ENCODE measurements around the gene C7orf33. TPM values are rescaled to one million over a fixed set of nuclear protein-coding genes. Genes with fewer than 3 reads are reported as not detected.

C7orf33 gene
- total and polyA plus RNA-seq, 2 of the 8 experiments (the other 6 are each of a cell fraction or from before 2014, with no cell fraction given): not detected

- FAIRE-seq: no peak
- CTCF ChIA-PET (ENCODE audit: partially characterized antibody): interaction anchor here (1.2 to 1.6 kb wide), 3 partner anchors 15 to 205 kb away, joined by 4 to 6 read pairs (median 6); no protein-coding TSS in a partner anchor
- WGBS, 2 experiments (ENCODE audit: extremely low coverage in 1 of 2, insufficient coverage in 1 of 2, insufficient read length in 1 of 2, insufficient replicate concordance in 2 of 2, low coverage in 1 of 2, low lambda C conversion rate in 2 of 2, missing lambda C conversion rate in 1 of 2): 89 to 93% methylated on average over 1 to 6 of the region's 6 CpGs
- TF ChIP-seq GTF2F1 (IDR thresholded peaks at IDR 0.05; ENCODE audit: borderline replicate concordance, low read depth, low read length) (no peak), TEAD4 (IDR thresholded peaks at IDR 0.05; ENCODE audit: low read depth, low read length) (no peak), EGR1 (IDR thresholded peaks at IDR 0.05; ENCODE audit: borderline replicate concordance, low read depth, low read length) (no peak), SIN3A (conservative IDR thresholded peaks at IDR 0.05 in 1 of 2, IDR thresholded peaks at IDR 0.05 in 1 of 2; ENCODE audit: low read depth in 1 of 2, low read length in 2 of 2) (no peak), CHD2 (IDR thresholded peaks at IDR 0.05; ENCODE audit: low read length) (no peak), CTCF (IDR thresholded peaks at IDR 0.05; ENCODE audit: control extremely low read depth in 1 of 3, insufficient read depth in 1 of 3, low read depth in 1 of 3, low read length in 3 of 3) (no peak), CBX5 (IDR thresholded peaks at IDR 0.05; ENCODE audit: low read depth, low read length) (no peak), CBX8 (IDR thresholded peaks at IDR 0.05; ENCODE audit: borderline replicate concordance, low read depth, low read length) (no peak), BRCA1 (IDR thresholded peaks at IDR 0.05; ENCODE audit: low read depth, low read length) (no peak), SP4 (IDR thresholded peaks at IDR 0.05; ENCODE audit: low read length) (no peak), SAP30 (IDR thresholded peaks at IDR 0.05; ENCODE audit: insufficient read depth, insufficient replicate concordance, low read length) (no peak), SP1 (IDR thresholded peaks at IDR 0.05; ENCODE audit: low read depth, low read length) (no peak)
These were observed 48.6 kb upstream of the C7orf33 start for GRCh38 chr7:148541891-148542504.

More at GRCh38 chr7:148541891-148542504, 48.6 kb upstream of the C7orf33 start:
- Histone ChIP-seq H3K56ac (replicated peaks; ENCODE audit: insufficient read length, low read depth, low read length) (no peak overlapping the region), H2BK5ac (ENCODE audit: low read depth, low read length) (no peak overlapping the region), H3K23ac (ENCODE audit: insufficient read length) (no peak overlapping the region), H3K4me3 (ENCODE audit: extremely low read depth in 1 of 4, insufficient read depth in 2 of 4, low read depth in 3 of 4, low read length in 4 of 4) (no peak overlapping the region), H3K36me3 (ENCODE audit: control insufficient read depth in 2 of 4, insufficient read depth in 4 of 4, low read length in 3 of 4) (no peaks in the 10 kb centered on the region), H3K4me1 (replicated peaks in 1 of 4; ENCODE audit: control insufficient read depth in 3 of 4, insufficient read depth in 4 of 4, low read length in 3 of 4) (no peaks in the 10 kb centered on the region), H2AK5ac (ENCODE audit: low read depth, low read length) (no peak overlapping the region), H2AFZ (ENCODE audit: low read length) (no peak overlapping the region), H4K91ac (replicated peaks; ENCODE audit: insufficient read length, low read length) (no peak overlapping the region), H4K5ac (ENCODE audit: insufficient read length, low read depth, low read length) (no peak overlapping the region), H3K4ac (replicated peaks; ENCODE audit: insufficient read length, low read depth, low read length) (no peak overlapping the region), H3K79me2 (ENCODE audit: control insufficient read depth in 1 of 2, insufficient read depth in 2 of 2, low read length in 2 of 2) (no peaks in the 10 kb centered on the region), H3K4me2 (ENCODE audit: insufficient read depth in 1 of 2, low read depth in 2 of 2, low read length in 2 of 2) (no peak overlapping the region), H2BK20ac (ENCODE audit: low read length) (no peak overlapping the region), H3K18ac (ENCODE audit: extremely low read depth, low read length) (no peak overlapping the region), H3K14ac (ENCODE audit: insufficient read length) (no peak overlapping the region), H3K27ac (ENCODE audit: low read depth, low read length) (no peak overlapping the region), H3K23me2 (ENCODE audit: low read depth, low read length) (no peaks in the 10 kb centered on the region; the same call in 1 of the 2 replicates), H3K9me3 (ENCODE audit: insufficient read depth in 2 of 2, low read depth in 1 of 2, low read length in 1 of 2) (no peaks in the 10 kb centered on the region), H4K20me1 (replicated peaks in 1 of 2; ENCODE audit: control insufficient read depth in 1 of 2, insufficient read depth in 2 of 2, low read length in 2 of 2) (no peaks in the 10 kb centered on the region), H3K79me1 (ENCODE audit: low read depth, low read length) (no peaks in the 10 kb centered on the region), H2BK12ac (ENCODE audit: low read depth, low read length) (no peak overlapping the region), H2BK120ac (replicated peaks; ENCODE audit: low read depth, low read length) (no peak overlapping the region), H3K27me3 (replicated peaks in 1 of 4; ENCODE audit: control insufficient read depth in 3 of 4, extremely low read depth in 1 of 4, insufficient read depth in 3 of 4, low read length in 3 of 4) (no peaks in the 10 kb centered on the region), H4K8ac (ENCODE audit: extremely low read depth, insufficient read depth, low read length) (no peak overlapping the region), H3K9ac (replicated peaks in 1 of 4; ENCODE audit: extremely low read depth in 1 of 4, low read depth in 3 of 4, low read length in 3 of 4) (no peak overlapping the region), H2BK15ac (ENCODE audit: low read length) (no peak overlapping the region)
- POLR2A ChIA-PET (ENCODE audit: partially characterized antibody): no interaction called here
- DNase-seq (ENCODE audit: low read depth in 1 of 2, low spot score in 2 of 2): no peak

Data from H1 (cell line).